ENCODE measurements around the gene NDRG4. TPM values are rescaled to one million over a fixed set of nuclear protein-coding genes. Genes with fewer than 3 reads are reported as not detected.

The NDRG4 gene, protein sequence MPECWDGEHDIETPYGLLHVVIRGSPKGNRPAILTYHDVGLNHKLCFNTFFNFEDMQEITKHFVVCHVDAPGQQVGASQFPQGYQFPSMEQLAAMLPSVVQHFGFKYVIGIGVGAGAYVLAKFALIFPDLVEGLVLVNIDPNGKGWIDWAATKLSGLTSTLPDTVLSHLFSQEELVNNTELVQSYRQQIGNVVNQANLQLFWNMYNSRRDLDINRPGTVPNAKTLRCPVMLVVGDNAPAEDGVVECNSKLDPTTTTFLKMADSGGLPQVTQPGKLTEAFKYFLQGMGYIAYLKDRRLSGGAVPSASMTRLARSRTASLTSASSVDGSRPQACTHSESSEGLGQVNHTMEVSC
- 3.1 and 3.6 TPM in 2 replicates for total RNA-seq

GRCh38 chr16:58499615-58500351 lies at the start of gene NDRG4:
Gene NDRG4 (plus strand): TSS chr16:58500143. CDS start chr16:58500249, 106 bp downstream.
- Mint-ChIP-seq H3K36me3 (ENCODE audit: low read depth) (no peaks in the 10 kb centered on the region), H3K9me3 (no peaks in the 10 kb centered on the region), H3K27me3 (ENCODE audit: low read depth) (no peaks in the 10 kb centered on the region), H3K4me1 (ENCODE audit: low read depth) (peaks cover 14% of the 10 kb centered on the region), H3K27ac (peak within 1 kb of the TSS; percentile 33), H3K4me3 (ENCODE audit: low read depth) (peak within 1 kb of the TSS; percentile 79)
- no peak for DNase-seq (ENCODE audit: low spot score)
- intact Hi-C loops (cut with micrococcal nuclease): loop anchor here (5.0 kb wide), 2 partner anchors 107 to 233 kb away; partner anchors contain the start of genes GINS3 and GOT2

GRCh38 chr16:58450590-58450989 lies 49.4 kb upstream of the NDRG4 start:
- peaks cover 6% of the 10 kb centered on the region for H3K4me1 Mint-ChIP-seq (ENCODE audit: low read depth)
- H3K9me3 Mint-ChIP-seq: no peaks in the 10 kb centered on the region
- DNase-seq (ENCODE audit: low spot score): no peak
- intact Hi-C loops (cut with micrococcal nuclease): no loop called here
- H3K27ac Mint-ChIP-seq: no peak overlapping the region
- no peaks in the 10 kb centered on the region for H3K36me3 Mint-ChIP-seq (ENCODE audit: low read depth)
- no peak overlapping the region for H3K4me3 Mint-ChIP-seq (ENCODE audit: low read depth)
- H3K27me3 Mint-ChIP-seq (ENCODE audit: low read depth): peaks cover 20% of the 10 kb centered on the region

- no peaks in the 10 kb centered on the region for H3K9me3 Mint-ChIP-seq
- peaks cover 20% of the 10 kb centered on the region for H3K27me3 Mint-ChIP-seq (ENCODE audit: low read depth)
- no peaks in the 10 kb centered on the region for H3K36me3 Mint-ChIP-seq (ENCODE audit: low read depth)
- no peak overlapping the region for H3K4me3 Mint-ChIP-seq (ENCODE audit: low read depth)
- peaks cover 6% of the 10 kb centered on the region for H3K4me1 Mint-ChIP-seq (ENCODE audit: low read depth)
- intact Hi-C loops (cut with micrococcal nuclease): no loop called here
- DNase-seq (ENCODE audit: low spot score): no peak
- no peak overlapping the region for H3K27ac Mint-ChIP-seq
These were observed 48.7 kb upstream of the NDRG4 start for GRCh38 chr16:58451265-58451689.

DNA sequence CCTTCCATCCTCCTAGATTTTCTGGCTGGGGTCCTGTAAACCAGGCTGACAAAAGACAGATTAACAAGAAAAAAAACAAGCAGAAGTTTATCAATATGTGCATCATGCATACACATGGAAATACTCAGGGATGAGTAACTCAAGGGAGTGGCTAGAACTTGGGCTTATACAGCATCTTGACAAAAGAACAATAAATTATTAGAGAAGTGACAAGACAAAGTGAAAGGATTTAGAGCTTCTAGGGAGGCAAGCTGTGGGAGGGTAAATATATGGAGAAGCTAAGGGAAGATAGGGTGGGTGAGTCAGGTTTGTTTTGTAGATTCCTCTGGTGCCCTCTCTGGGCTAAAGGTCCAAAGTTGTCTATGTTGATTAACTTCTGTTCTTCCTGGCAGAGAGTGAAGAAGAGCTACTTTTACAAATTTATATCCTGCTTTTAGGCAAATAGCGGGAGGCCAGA lies 48.0 kb upstream of the NDRG4 start:
- intact Hi-C loops (cut with micrococcal nuclease): no loop called here
- no peak for DNase-seq (ENCODE audit: low spot score)
- no peak overlapping the region for H3K27ac Mint-ChIP-seq
- H3K4me1 Mint-ChIP-seq (ENCODE audit: low read depth): peaks cover 6% of the 10 kb centered on the region
- H3K4me3 Mint-ChIP-seq (ENCODE audit: low read depth): no peak overlapping the region
- peaks cover 20% of the 10 kb centered on the region for H3K27me3 Mint-ChIP-seq (ENCODE audit: low read depth)
- no peaks in the 10 kb centered on the region for H3K36me3 Mint-ChIP-seq (ENCODE audit: low read depth)
- H3K9me3 Mint-ChIP-seq: no peaks in the 10 kb centered on the region

- no peak for DNase-seq (ENCODE audit: low spot score)
- Mint-ChIP-seq H3K27ac (no peak overlapping the region), H3K4me3 (ENCODE audit: low read depth) (no peak overlapping the region), H3K4me1 (ENCODE audit: low read depth) (peaks cover 6% of the 10 kb centered on the region), H3K36me3 (ENCODE audit: low read depth) (no peaks in the 10 kb centered on the region), H3K9me3 (no peaks in the 10 kb centered on the region), H3K27me3 (ENCODE audit: low read depth) (peaks cover 18% of the 10 kb centered on the region)
- intact Hi-C loops (cut with micrococcal nuclease): no loop called here
These were observed 47.3 kb upstream of the NDRG4 start for GRCh38 chr16:58452640-58453039.

GRCh38 chr16:58454178-58454577 lies 45.8 kb upstream of the NDRG4 start:
- H3K27ac Mint-ChIP-seq: no peak overlapping the region
- H3K4me3 Mint-ChIP-seq (ENCODE audit: low read depth): no peak overlapping the region
- no peaks in the 10 kb centered on the region for H3K9me3 Mint-ChIP-seq

GRCh38 chr16:58454856-58455255 lies 45.1 kb upstream of the NDRG4 start:
- Mint-ChIP-seq H3K27ac (no peak overlapping the region), H3K9me3 (no peaks in the 10 kb centered on the region), H3K4me3 (ENCODE audit: low read depth) (no peak overlapping the region), H3K4me1 (ENCODE audit: low read depth) (peaks cover 11% of the 10 kb centered on the region), H3K27me3 (ENCODE audit: low read depth) (peaks cover 14% of the 10 kb centered on the region), H3K36me3 (ENCODE audit: low read depth) (no peaks in the 10 kb centered on the region)
- intact Hi-C loops (cut with micrococcal nuclease): loop anchor here (5.0 kb wide), 1 partner anchor 63 kb away; the partner anchor contains the start of gene GINS3
- DNase-seq (ENCODE audit: low spot score): no peak

More at GRCh38 chr16:58454178-58454577, 45.8 kb upstream of the NDRG4 start:
- Mint-ChIP-seq H3K27me3 (ENCODE audit: low read depth) (peaks cover 15% of the 10 kb centered on the region), H3K4me1 (ENCODE audit: low read depth) (peaks cover 9% of the 10 kb centered on the region), H3K36me3 (ENCODE audit: low read depth) (no peaks in the 10 kb centered on the region)
- no peak for DNase-seq (ENCODE audit: low spot score)
- intact Hi-C loops (cut with micrococcal nuclease): no loop called here

GRCh38 chr16:58455750-58456149 lies 44.2 kb upstream of the NDRG4 start:
- Mint-ChIP-seq H3K27me3 (ENCODE audit: low read depth) (peaks cover 10% of the 10 kb centered on the region), H3K36me3 (ENCODE audit: low read depth) (no peaks in the 10 kb centered on the region), H3K27ac (no peak overlapping the region), H3K4me3 (ENCODE audit: low read depth) (no peak overlapping the region), H3K9me3 (no peaks in the 10 kb centered on the region), H3K4me1 (ENCODE audit: low read depth) (peaks cover 10% of the 10 kb centered on the region)
- no peak for DNase-seq (ENCODE audit: low spot score)
- intact Hi-C loops (cut with micrococcal nuclease): loop anchor here (5.0 kb wide), 1 partner anchor 63 kb away; the partner anchor contains the start of gene GINS3

DNA sequence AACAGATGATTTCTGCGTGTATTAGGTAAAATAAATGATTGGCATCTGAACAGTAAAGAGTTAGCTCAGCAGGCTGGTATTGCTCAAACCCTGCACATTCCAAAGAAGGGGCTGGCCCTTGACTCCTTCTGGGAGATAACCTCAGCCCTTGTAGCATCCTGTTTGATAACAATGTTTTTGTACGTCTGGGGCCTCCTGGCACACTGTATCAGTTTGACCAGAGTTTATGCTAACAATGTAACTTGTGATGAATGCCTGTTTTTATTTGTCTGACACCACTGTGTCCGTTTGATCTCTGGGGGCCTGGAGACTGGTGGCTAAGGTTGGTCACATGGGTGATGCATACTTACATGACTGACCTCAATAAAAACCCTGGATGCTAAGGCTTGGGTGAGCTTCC lies 43.8 kb upstream of the NDRG4 start:
- H3K27ac Mint-ChIP-seq: no peak overlapping the region
- H3K9me3 Mint-ChIP-seq: no peaks in the 10 kb centered on the region
- H3K4me1 Mint-ChIP-seq (ENCODE audit: low read depth): peaks cover 12% of the 10 kb centered on the region
- no peak for DNase-seq (ENCODE audit: low spot score)
- peaks cover 10% of the 10 kb centered on the region for H3K27me3 Mint-ChIP-seq (ENCODE audit: low read depth)
- intact Hi-C loops (cut with micrococcal nuclease): loop anchor here (5.0 kb wide), 1 partner anchor 64 kb away; the partner anchor contains the start of gene GINS3
- H3K36me3 Mint-ChIP-seq (ENCODE audit: low read depth): no peaks in the 10 kb centered on the region
- H3K4me3 Mint-ChIP-seq (ENCODE audit: low read depth): no peak overlapping the region

- Mint-ChIP-seq H3K4me3 (ENCODE audit: low read depth) (no peak overlapping the region), H3K36me3 (ENCODE audit: low read depth) (no peaks in the 10 kb centered on the region), H3K27me3 (ENCODE audit: low read depth) (peaks cover 23% of the 10 kb centered on the region), H3K27ac (no peak overlapping the region), H3K4me1 (ENCODE audit: low read depth) (peaks cover 12% of the 10 kb centered on the region), H3K9me3 (no peaks in the 10 kb centered on the region)
- intact Hi-C loops (cut with micrococcal nuclease): loop anchor here (5.0 kb wide), 1 partner anchor 66 kb away; the partner anchor contains the start of gene GINS3
- no peak for DNase-seq (ENCODE audit: low spot score)
These were observed 41.2 kb upstream of the NDRG4 start for GRCh38 chr16:58458606-58459343.

GRCh38 chr16:58459344-58460218 lies 40.4 kb upstream of the NDRG4 start:
- H3K4me3 Mint-ChIP-seq (ENCODE audit: low read depth): no peak overlapping the region
- H3K27ac Mint-ChIP-seq: no peak overlapping the region
- intact Hi-C loops (cut with micrococcal nuclease): loop anchor here (5.0 kb wide), 1 partner anchor 67 kb away; the partner anchor contains the start of gene GINS3
- no peaks in the 10 kb centered on the region for H3K36me3 Mint-ChIP-seq (ENCODE audit: low read depth)
- H3K27me3 Mint-ChIP-seq (ENCODE audit: low read depth): peaks cover 21% of the 10 kb centered on the region
- DNase-seq (ENCODE audit: low spot score): peak; percentile 12
- peaks cover 12% of the 10 kb centered on the region for H3K4me1 Mint-ChIP-seq (ENCODE audit: low read depth)
- H3K9me3 Mint-ChIP-seq: no peaks in the 10 kb centered on the region

Data from activated T-helper 2 cell treated with anti-CD3 and anti-CD28 coated beads, Interferon-gamma antibody, Interleukin-2, Interleukin-4, amounts not matched to agents 10 μg/mL and 5 μg/mL and 100 μg/mL, durations not matched to agents 14 hours and 24 hours and 36 hours (primary cell).